ENCODE data around the gene CAPN7. TPM values are rescaled to one million over a fixed set of nuclear protein-coding genes. Genes with fewer than 3 reads are reported as not detected.

The CAPN7 gene
- total RNA-seq, 4 donors from 2014 or later: 87.8 to 147 (median 116) TPM

DNA sequence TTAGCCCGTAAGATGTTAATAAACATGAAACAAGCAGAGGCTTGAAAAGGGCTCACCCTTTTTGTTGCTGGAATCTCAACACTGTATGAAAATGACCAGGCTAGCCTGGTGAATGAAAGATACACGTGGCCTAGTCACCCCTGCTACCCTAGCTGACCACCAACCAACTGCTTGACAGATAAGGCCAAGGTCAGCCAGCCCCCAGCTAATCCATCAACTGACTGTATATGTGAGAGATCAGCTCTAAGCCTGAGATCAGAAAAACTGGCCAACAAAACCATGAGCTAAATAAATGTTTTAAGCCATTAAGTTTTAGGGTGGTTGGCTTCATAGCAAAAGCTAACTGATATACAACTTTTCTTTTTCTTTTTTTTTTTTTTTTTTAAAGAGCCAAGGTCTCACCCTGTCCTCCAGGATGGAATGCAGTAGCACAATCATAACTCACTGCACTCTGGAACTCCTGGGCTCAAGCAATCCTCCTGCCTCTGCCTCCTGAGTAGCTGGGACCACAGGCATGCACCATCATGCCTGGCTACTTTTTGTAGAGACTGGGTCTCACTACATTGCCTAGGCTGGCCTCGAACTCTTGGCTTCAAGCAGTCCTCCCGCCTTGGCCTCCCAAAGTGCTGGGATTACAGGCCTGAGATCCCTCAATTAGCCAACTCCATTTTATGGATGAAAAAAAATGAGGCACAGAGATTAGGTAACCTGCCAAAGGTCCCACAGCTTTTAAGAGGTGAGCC is 91.7 kb downstream of the CAPN7 start:
- no peak for DNase-seq
- Histone ChIP-seq H3K27me3 (no peaks in the 10 kb centered on the region), H3K9me3 (no peaks in the 10 kb centered on the region), H3K4me3 (replicated peaks in 1 of 3) (no peak overlapping the region), H3K36me3 (peaks cover 0 to under 1% of the 10 kb centered on the region in 2 donors), H3K27ac (peak overlapping the region; percentile 69 to 74 (median 71)), H3K4me1 (peaks cover 43 to 77% of the 10 kb centered on the region in 2 donors)
- 69 to 83% methylated on average over 4 of the region's 4 CpGs for WGBS, 2 donors
- TF ChIP-seq, protein P1, sequence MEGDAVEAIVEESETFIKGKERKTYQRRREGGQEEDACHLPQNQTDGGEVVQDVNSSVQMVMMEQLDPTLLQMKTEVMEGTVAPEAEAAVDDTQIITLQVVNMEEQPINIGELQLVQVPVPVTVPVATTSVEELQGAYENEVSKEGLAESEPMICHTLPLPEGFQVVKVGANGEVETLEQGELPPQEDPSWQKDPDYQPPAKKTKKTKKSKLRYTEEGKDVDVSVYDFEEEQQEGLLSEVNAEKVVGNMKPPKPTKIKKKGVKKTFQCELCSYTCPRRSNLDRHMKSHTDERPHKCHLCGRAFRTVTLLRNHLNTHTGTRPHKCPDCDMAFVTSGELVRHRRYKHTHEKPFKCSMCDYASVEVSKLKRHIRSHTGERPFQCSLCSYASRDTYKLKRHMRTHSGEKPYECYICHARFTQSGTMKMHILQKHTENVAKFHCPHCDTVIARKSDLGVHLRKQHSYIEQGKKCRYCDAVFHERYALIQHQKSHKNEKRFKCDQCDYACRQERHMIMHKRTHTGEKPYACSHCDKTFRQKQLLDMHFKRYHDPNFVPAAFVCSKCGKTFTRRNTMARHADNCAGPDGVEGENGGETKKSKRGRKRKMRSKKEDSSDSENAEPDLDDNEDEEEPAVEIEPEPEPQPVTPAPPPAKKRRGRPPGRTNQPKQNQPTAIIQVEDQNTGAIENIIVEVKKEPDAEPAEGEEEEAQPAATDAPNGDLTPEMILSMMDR (IDR thresholded peaks at IDR 0.05): no peak
- no peak for TF ChIP-seq POLR2A (IDR thresholded peaks at IDR 0.05)
- intact Hi-C loops (cut with DNase I): no loop called here

GRCh38 chr3:15298504-15298903 is 92.5 kb downstream of the CAPN7 start:
- peaks cover under 1 to 6% of the 10 kb centered on the region in 2 donors for H3K36me3 ChIP-seq

GRCh38 chr3:15299036-15299435 is 93.0 kb downstream of the CAPN7 start:
- Histone ChIP-seq H3K9me3 (no peaks in the 10 kb centered on the region), H3K4me3 (replicated peaks in 1 of 3) (no peak overlapping the region), H3K27me3 (no peaks in the 10 kb centered on the region), H3K36me3 (peaks cover 5 to 9% of the 10 kb centered on the region in 2 donors), H3K27ac (peak overlapping the region; percentile 71 to 82 (median 74)), H3K4me1 (peaks cover 34 to 72% of the 10 kb centered on the region in 2 donors)
- no peak for TF ChIP-seq POLR2A (IDR thresholded peaks at IDR 0.05)
- peak; percentile 95 to 98 for DNase-seq
- 45 to 53% methylated on average over 3 of the region's 3 CpGs for WGBS, 2 donors
- intact Hi-C loops (cut with DNase I): no loop called here

More at GRCh38 chr3:15298504-15298903, 92.5 kb downstream of the CAPN7 start:
- Histone ChIP-seq H3K9me3 (no peaks in the 10 kb centered on the region), H3K27me3 (no peaks in the 10 kb centered on the region), H3K27ac (peak overlapping the region; percentile 69 to 74 (median 71)), H3K4me1 (peaks cover 35 to 70% of the 10 kb centered on the region in 2 donors), H3K4me3 (replicated peaks in 1 of 3) (no peak overlapping the region)
- 53 to 59% methylated on average over 3 of the region's 3 CpGs for WGBS, 2 donors
- TF ChIP-seq, protein P1 (IDR thresholded peaks at IDR 0.05): no peak
- no peak for TF ChIP-seq POLR2A (IDR thresholded peaks at IDR 0.05)
- DNase-seq: no peak
- intact Hi-C loops (cut with DNase I): no loop called here

GRCh38 chr3:15300323-15301078 is 94.5 kb downstream of the CAPN7 start:
- no peaks in the 10 kb centered on the region for H3K9me3 ChIP-seq
- TF ChIP-seq, protein P1 (IDR thresholded peaks at IDR 0.05): no peak
- TF ChIP-seq POLR2A (IDR thresholded peaks at IDR 0.05): no peak
- 78 to 80% methylated on average over 7 of the region's 8 CpGs for WGBS, 2 donors
- H3K27ac ChIP-seq: peak overlapping the region; percentile 72 to 82 (median 74)
- no peak overlapping the region for H3K4me3 ChIP-seq (replicated peaks in 1 of 3)
- peaks cover 26 to 74% of the 10 kb centered on the region in 2 donors for H3K4me1 ChIP-seq
- DNase-seq: no peak
- no peaks in the 10 kb centered on the region for H3K27me3 ChIP-seq
- H3K36me3 ChIP-seq: peaks cover 5 to 9% of the 10 kb centered on the region in 2 donors
- intact Hi-C loops (cut with DNase I): no loop called here

DNA sequence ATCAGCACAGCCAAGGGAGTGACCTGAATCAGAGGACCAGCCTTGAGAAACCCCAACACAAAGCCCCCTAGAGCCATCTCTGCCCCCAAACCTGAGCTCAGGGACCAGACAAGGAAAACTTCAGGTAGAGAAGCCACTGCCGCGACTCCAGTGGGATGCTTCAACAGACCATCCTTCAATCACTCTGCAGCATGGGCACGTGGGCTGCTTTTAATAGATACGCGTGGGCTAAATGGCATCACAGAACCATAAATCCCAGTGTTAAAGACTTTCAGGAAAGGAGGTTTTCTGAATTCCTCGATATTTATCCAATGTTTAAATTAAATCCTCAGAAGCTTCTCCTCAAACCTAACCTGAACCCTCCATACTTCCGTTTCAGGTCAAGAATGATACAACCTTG is 95.7 kb downstream of the CAPN7 start:
- WGBS, 2 donors: 97 to 98% methylated on average over 7 of the region's 7 CpGs
- no peak overlapping the region for H3K4me3 ChIP-seq (replicated peaks in 1 of 3)
- H3K9me3 ChIP-seq: no peaks in the 10 kb centered on the region
- no peak for TF ChIP-seq POLR2A (IDR thresholded peaks at IDR 0.05)
- TF ChIP-seq, protein P1 (IDR thresholded peaks at IDR 0.05): no peak
- no peak for DNase-seq
- peaks cover 21 to 76% of the 10 kb centered on the region in 2 donors for H3K4me1 ChIP-seq
- no peak overlapping the region for H3K27ac ChIP-seq
- intact Hi-C loops (cut with DNase I): no loop called here
- H3K36me3 ChIP-seq: peaks cover 5 to 9% of the 10 kb centered on the region in 2 donors
- no peaks in the 10 kb centered on the region for H3K27me3 ChIP-seq

Other genes starting within 250 kb of the CAPN7 start
- 10 to 100 TPM; 63.3 to 91.6 (median 79.8) TPM for gene MRPS25, start 140.9 kb upstream of the CAPN7 start, total RNA-seq
- gene RBSN, start 107.1 kb upstream of the CAPN7 start, total RNA-seq: 10 to 100 TPM; 45.0 to 56.1 (median 52.0) TPM
- gene SH3BP5, start 126.3 kb downstream of the CAPN7 start, total RNA-seq: 10 to 100 TPM; 60.2 to 90.4 (median 82.0) TPM
- 10 to 100 TPM; 20.2 to 20.8 (median 20.5) TPM for gene METTL6, start 221.3 kb downstream of the CAPN7 start, total RNA-seq
- gene EAF1, start 221.4 kb downstream of the CAPN7 start, total RNA-seq: 10 to 100 TPM; 15.2 to 24.7 (median 22.3) TPM